ENCODE data around the gene PPFIA4. TPM values are rescaled to one million over a fixed set of nuclear protein-coding genes. Genes with fewer than 3 reads are reported as not detected.

PPFIA4 gene
- total and polyA plus RNA-seq, 8 donors = 0.09 to 0.82 (median 0.36) TPM

GRCh38 chr1:203041351-203041932 lies 15.2 kb downstream of the PPFIA4 start:
- DNase-seq = no peak
- no peaks in the 10 kb centered on the region for H3K4me1 ChIP-seq
- H3K9me3 ChIP-seq = no peaks in the 10 kb centered on the region
- H3K36me3 ChIP-seq = no peaks in the 10 kb centered on the region
- TF ChIP-seq, protein P1, sequence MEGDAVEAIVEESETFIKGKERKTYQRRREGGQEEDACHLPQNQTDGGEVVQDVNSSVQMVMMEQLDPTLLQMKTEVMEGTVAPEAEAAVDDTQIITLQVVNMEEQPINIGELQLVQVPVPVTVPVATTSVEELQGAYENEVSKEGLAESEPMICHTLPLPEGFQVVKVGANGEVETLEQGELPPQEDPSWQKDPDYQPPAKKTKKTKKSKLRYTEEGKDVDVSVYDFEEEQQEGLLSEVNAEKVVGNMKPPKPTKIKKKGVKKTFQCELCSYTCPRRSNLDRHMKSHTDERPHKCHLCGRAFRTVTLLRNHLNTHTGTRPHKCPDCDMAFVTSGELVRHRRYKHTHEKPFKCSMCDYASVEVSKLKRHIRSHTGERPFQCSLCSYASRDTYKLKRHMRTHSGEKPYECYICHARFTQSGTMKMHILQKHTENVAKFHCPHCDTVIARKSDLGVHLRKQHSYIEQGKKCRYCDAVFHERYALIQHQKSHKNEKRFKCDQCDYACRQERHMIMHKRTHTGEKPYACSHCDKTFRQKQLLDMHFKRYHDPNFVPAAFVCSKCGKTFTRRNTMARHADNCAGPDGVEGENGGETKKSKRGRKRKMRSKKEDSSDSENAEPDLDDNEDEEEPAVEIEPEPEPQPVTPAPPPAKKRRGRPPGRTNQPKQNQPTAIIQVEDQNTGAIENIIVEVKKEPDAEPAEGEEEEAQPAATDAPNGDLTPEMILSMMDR (IDR thresholded peaks at IDR 0.05) = no peak
- H3K27ac ChIP-seq = no peak overlapping the region
- H3K4me3 ChIP-seq = no peak overlapping the region
- ATAC-seq = no peak
- intact Hi-C loops (cut with DNase I) = loop anchor here in 1 of 3 donors (5.0 kb wide), 1 partner anchor 176 kb away; no protein-coding TSS in a partner anchor
- H3K27me3 ChIP-seq = no peaks in the 10 kb centered on the region
- FAIRE-seq = no peak
- 61 to 73% methylated on average over 3 of the region's 3 CpGs for whole genome bisulfite sequencing, 2 donors

- Histone ChIP-seq H3K4me3 (no peak overlapping the region), H3K9me3 (no peaks in the 10 kb centered on the region), H3K36me3 (no peaks in the 10 kb centered on the region), H3K4me1 (no peaks in the 10 kb centered on the region), H3K27me3 (no peaks in the 10 kb centered on the region), H3K27ac (no peak overlapping the region)
- TF ChIP-seq, protein P1 (IDR thresholded peaks at IDR 0.05) = no peak
- ATAC-seq (no peak), DNase-seq (no peak), FAIRE-seq (no peak)
- intact Hi-C loops (cut with DNase I) = loop anchor here in 1 of 3 donors (5.0 kb wide), 1 partner anchor 173 kb away; no protein-coding TSS in a partner anchor
- 84 to 86% methylated on average over 14 of the region's 14 CpGs for WGBS, 2 donors
These were observed 17.7 kb downstream of the PPFIA4 start for GRCh38 chr1:203043830-203044545.

DNA sequence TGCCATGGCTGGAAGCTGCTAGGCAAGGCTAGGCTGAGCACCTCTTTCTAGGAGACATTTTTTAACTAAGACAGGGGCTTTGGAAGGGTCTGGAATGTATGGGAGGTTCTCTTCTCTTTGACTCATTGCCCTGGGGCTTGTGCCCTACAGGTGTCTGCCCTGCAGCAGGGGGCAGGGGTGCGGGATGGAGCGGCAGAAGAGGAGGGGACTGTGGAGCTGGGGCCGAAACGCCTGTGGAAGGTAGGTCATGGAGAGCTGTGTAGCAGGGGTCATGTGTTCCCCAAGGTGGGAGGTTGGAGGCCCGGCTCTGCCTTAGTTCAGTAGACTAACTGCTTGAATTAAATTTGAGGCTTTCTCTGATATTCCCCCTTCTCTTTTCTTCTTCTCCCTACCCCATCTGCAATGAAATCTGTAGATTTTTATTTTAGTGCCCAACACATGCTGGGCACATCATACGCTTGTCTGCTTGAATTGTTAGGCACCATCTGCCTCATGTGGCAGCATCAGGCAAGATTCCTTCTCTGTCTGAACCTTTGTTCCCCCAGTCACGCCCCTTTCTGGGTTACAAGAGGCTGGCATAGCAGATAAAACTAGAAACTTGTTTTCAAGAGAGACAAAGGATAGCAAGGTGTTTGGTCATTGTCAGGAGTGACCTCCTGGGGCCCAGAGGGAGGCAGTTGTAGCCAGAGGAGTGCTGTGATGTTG lies 18.4 kb downstream of the PPFIA4 start:
- no peaks in the 10 kb centered on the region for H3K36me3 ChIP-seq
- TF ChIP-seq, protein P1 (IDR thresholded peaks at IDR 0.05) = no peak
- ATAC-seq (no peak), DNase-seq (no peak), FAIRE-seq (no peak)
- no peaks in the 10 kb centered on the region for H3K27me3 ChIP-seq
- no peaks in the 10 kb centered on the region for H3K9me3 ChIP-seq
- H3K4me1 ChIP-seq = no peaks in the 10 kb centered on the region
- 76 to 77% methylated on average over 7 of the region's 7 CpGs for WGBS, 2 donors
- no peak overlapping the region for H3K4me3 ChIP-seq
- intact Hi-C loops (cut with DNase I) = loop anchor here in 1 of 3 donors (5.0 kb wide), 1 partner anchor 173 kb away; no protein-coding TSS in a partner anchor
- no peak overlapping the region for H3K27ac ChIP-seq

- 63 to 79% methylated on average over 17 of the region's 17 CpGs for WGBS, 2 donors
- H3K27ac ChIP-seq = no peak overlapping the region
- no peak for FAIRE-seq
- no peaks in the 10 kb centered on the region for H3K27me3 ChIP-seq
- intact Hi-C loops (cut with DNase I) = no loop called here
- no peak overlapping the region for H3K4me3 ChIP-seq
- no peak for DNase-seq
- H3K9me3 ChIP-seq = no peaks in the 10 kb centered on the region
- ATAC-seq = no peak
- TF ChIP-seq, protein P1 (IDR thresholded peaks at IDR 0.05) = no peak
- no peaks in the 10 kb centered on the region for H3K36me3 ChIP-seq
- no peaks in the 10 kb centered on the region for H3K4me1 ChIP-seq
These were observed 19.0 kb downstream of the PPFIA4 start for GRCh38 chr1:203045336-203045735.
